HCEC 1CT (cell line): ENCODE data around the gene DST.

ENCODE experiments used
- DNase-seq: peaks from one replicate; pipeline ENCODE4 v3.0.0-alpha.2; 2017

The DST gene

GRCh38 chr6:56620229-56620868 lies 22.3 kb downstream of the DST start:
- DNase-seq: no peak

GRCh38 chr6:56618050-56618449 lies 24.6 kb downstream of the DST start:
- no peak for DNase-seq

GRCh38 chr6:56616967-56617366 lies 25.7 kb downstream of the DST start:
- no peak for DNase-seq

GRCh38 chr6:56613247-56613851 lies 29.3 kb downstream of the DST start:
- DNase-seq: no peak

GRCh38 chr6:56608332-56608731 lies 34.4 kb downstream of the DST start:
- DNase-seq: no peak

GRCh38 chr6:56607111-56607752 lies 35.5 kb downstream of the DST start:
- DNase-seq: no peak

GRCh38 chr6:56605435-56605834 lies 37.3 kb downstream of the DST start:
- no peak for DNase-seq

GRCh38 chr6:56604186-56604585 lies 38.5 kb downstream of the DST start:
- no peak for DNase-seq

GRCh38 chr6:56601390-56601789 lies 41.3 kb downstream of the DST start:
- no peak for DNase-seq

GRCh38 chr6:56595490-56596122 lies 47.1 kb downstream of the DST start:
- peak; percentile 52 for DNase-seq

GRCh38 chr6:56594699-56595098 lies 48.0 kb downstream of the DST start:
- no peak for DNase-seq

GRCh38 chr6:56593801-56594318 lies 48.8 kb downstream of the DST start:
- DNase-seq: no peak

- DNase-seq: no peak
Observed at GRCh38 chr6:56582236-56582635, 60.5 kb downstream of the DST start.

GRCh38 chr6:56581296-56581925 lies 61.3 kb downstream of the DST start:
- no peak for DNase-seq

- peak; percentile 22 for DNase-seq
Observed at GRCh38 chr6:56580271-56580670, 62.4 kb downstream of the DST start.

- peak; percentile 24 for DNase-seq
Observed at GRCh38 chr6:56579155-56579851, 63.4 kb downstream of the DST start.

- no peak for DNase-seq
Observed at GRCh38 chr6:56575736-56576135, 67.0 kb downstream of the DST start.

GRCh38 chr6:56574292-56574691 lies 68.4 kb downstream of the DST start:
- DNase-seq: no peak

- no peak for DNase-seq
Observed at GRCh38 chr6:56573624-56574023, 69.1 kb downstream of the DST start.

- no peak for DNase-seq
Observed at GRCh38 chr6:56572788-56573471, 69.8 kb downstream of the DST start.

- DNase-seq: no peak
Observed at GRCh38 chr6:56571605-56572004, 71.1 kb downstream of the DST start.
